IPS-15b (cell line): Measurements from ENCODE around the gene ZNF112.

ENCODE experiments used
- H3K27me3 ChIP-seq: one replicate; pipeline ENCODE4 v1.6.1; 2013; ENCODE audit warnings: low read length; ENCODE audit not compliant: control insufficient read depth, insufficient read depth
- H3K36me3 ChIP-seq: one replicate; pipeline ENCODE4 v1.6.1; 2013; ENCODE audit warnings: low read length; ENCODE audit not compliant: control insufficient read depth, insufficient read depth
- H3K4me1 ChIP-seq: one replicate; pipeline ENCODE4 v1.6.1; 2013; ENCODE audit warnings: mild to moderate bottlenecking, low read length; ENCODE audit not compliant: control insufficient read depth, insufficient read depth
- H3K4me3 ChIP-seq: one replicate; pipeline ENCODE4 v1.5.1; 2013; ENCODE audit warnings: low read depth, low read length
- H3K9ac ChIP-seq: one replicate; pipeline ENCODE4 v1.6.1; 2013; ENCODE audit warnings: low read depth, mild to moderate bottlenecking, low read length
- H3K9me3 ChIP-seq: one replicate; pipeline ENCODE4 v1.6.1; 2013; ENCODE audit warnings: mild to moderate bottlenecking, low read length; ENCODE audit not compliant: control insufficient read depth, insufficient read depth

Gene ZNF112

GRCh38 chr19:44278181-44278690 is 78.2 kb downstream of the ZNF112 start:
- Histone ChIP-seq H3K4me3 (no peak overlapping the region), H3K9ac (no peak overlapping the region), H3K4me1 (no peaks in the 10 kb centered on the region), H3K36me3 (no peaks in the 10 kb centered on the region), H3K9me3 (no peaks in the 10 kb centered on the region), H3K27me3 (no peaks in the 10 kb centered on the region)

- Histone ChIP-seq H3K27me3 (no peaks in the 10 kb centered on the region), H3K4me3 (no peak overlapping the region), H3K4me1 (no peaks in the 10 kb centered on the region), H3K9ac (no peak overlapping the region), H3K36me3 (no peaks in the 10 kb centered on the region), H3K9me3 (no peaks in the 10 kb centered on the region)
Measured at GRCh38 chr19:44277331-44277730, 79.1 kb downstream of the ZNF112 start.
